Subcutaneous adipose tissue (tissue), 4 donors: ENCODE measurements around the gene DMD. TPM values are rescaled to one million over a fixed set of nuclear protein-coding genes. Genes with fewer than 3 reads are reported as not detected.

ENCODE experiments used
- CTCF ChIP-seq: fragments of 450-650 bp; IDR thresholded peaks from one replicate; pipeline ENCODE4 v1.5.1; 2016; ENCODE audit warnings: low read depth, mild to moderate bottlenecking, control low read depth, antibody characterized with exemption, moderate library complexity
- total RNA-seq, 4 donors: library from RNA; depleted of rRNA; stranded (reverse); fragments of >200 nt; gene quantifications; one replicate each; pipeline ENCODE4 v1.1.0, GENCODE V29; 2016

Gene DMD
- total RNA-seq, 4 donors from 2014 or later: 35.7 to 87.2 (median 72.1) TPM

GRCh38 chrX:31397119-31397518, 1814.2 kb downstream of the DMD start:
- no peak for TF ChIP-seq CTCF

- no peak for TF ChIP-seq CTCF
Measured at GRCh38 chrX:31392513-31392912, 1818.8 kb downstream of the DMD start.

GRCh38 chrX:31388946-31389345, 1822.4 kb downstream of the DMD start:
- no peak for TF ChIP-seq CTCF

GRCh38 chrX:31384471-31384870, 1826.9 kb downstream of the DMD start:
- no peak for TF ChIP-seq CTCF

GRCh38 chrX:31383991-31384390, 1827.4 kb downstream of the DMD start:
- TF ChIP-seq CTCF: no peak

- TF ChIP-seq CTCF: no peak
Measured at GRCh38 chrX:31376408-31377022, 1834.8 kb downstream of the DMD start.

GRCh38 chrX:31374786-31375185, 1836.6 kb downstream of the DMD start:
- no peak for TF ChIP-seq CTCF
